PC-3 (cell line): ENCODE data around the gene GPRIN3. TPM values are rescaled to one million over a fixed set of nuclear protein-coding genes. Genes with fewer than 3 reads are reported as not detected.

Experiments used
- ATAC-seq: fragments of 200-7000 bp; cut with Tn5 transposase; 2 replicates; pipeline ENCODE4 v1.9.1; 2020; ENCODE audit warnings: mild to moderate bottlenecking, moderate library complexity
- BruUV-seq: library from RNA; stranded (reverse); fragments of 400-500 nt; replicated peaks from 2 replicates; lab custom pipeline; 2021; lab: Mats Ljungman, UMichigan
- CTCF ChIA-PET: fragments of 300-600 bp; sonication (Branson Sonifier 250); formaldehyde crosslinking; loops from one replicate; lab custom pipeline; 2022; ENCODE audit warnings: antibody characterized with exemption; lab: Charles Lee
- POLR2A ChIA-PET: fragments of 300-600 bp; sonication (Branson Sonifier 250); formaldehyde crosslinking; loops from one replicate; lab custom pipeline; 2022; ENCODE audit warnings: antibody characterized with exemption; ENCODE audit not compliant: unreplicated experiment; lab: Charles Lee
- DNase-seq: peaks from one replicate; pipeline ENCODE4 v3.0.0-alpha.2; 2015
- H2AFZ ChIP-seq: fragments of 300-600 bp; sonication (generic); 2 replicates; pipeline ENCODE4 v1.6.0; 2016; ENCODE audit warnings: antibody characterized with exemption, low read length
- H3F3A ChIP-seq: fragments of 300-600 bp; sonication (generic); one replicate; pipeline ENCODE4 v1.6.0; 2017; ENCODE audit warnings: antibody characterized with exemption, low read length, control low read depth, mild to moderate bottlenecking; ENCODE audit not compliant: unreplicated experiment
- H3K27ac ChIP-seq: fragments of 300-600 bp; sonication (generic); 2 replicates; pipeline ENCODE4 v1.5.1; 2016; ENCODE audit warnings: mild to moderate bottlenecking, low read length
- H3K27me3 ChIP-seq: fragments of 300-600 bp; sonication (generic); 2 replicates; pipeline ENCODE4 v1.6.1; 2016; ENCODE audit warnings: low read length, mixed read lengths
- H3K36me3 ChIP-seq: fragments of 300-600 bp; sonication (generic); 2 replicates; pipeline ENCODE4 v1.6.1; 2016; ENCODE audit warnings: low read depth, mixed run types, low read length, mixed read lengths
- H3K4me1 ChIP-seq: fragments of 300-600 bp; sonication (generic); 2 replicates; pipeline ENCODE4 v1.5.1; 2016; ENCODE audit warnings: low read length; ENCODE audit not compliant: insufficient read depth
- H3K4me2 ChIP-seq: fragments of 300-600 bp; sonication (generic); 2 replicates; pipeline ENCODE4 v1.6.0; 2016; ENCODE audit warnings: low read length
- H3K4me3 ChIP-seq: fragments of 300-600 bp; sonication (generic); 2 replicates; pipeline ENCODE4 v1.5.1; 2016; ENCODE audit warnings: mild to moderate bottlenecking, low read length, mixed read lengths
- H3K79me2 ChIP-seq: fragments of 300-600 bp; sonication (generic); 2 replicates; pipeline ENCODE4 v1.6.1; 2017; ENCODE audit warnings: low read length, mixed read lengths
- H3K9ac ChIP-seq: fragments of 300-600 bp; sonication (generic); 2 replicates; pipeline ENCODE4 v1.6.0; 2016; ENCODE audit warnings: mild to moderate bottlenecking, low read length
- H3K9me2 ChIP-seq: fragments of 300-600 bp; sonication (generic); replicated peaks from 2 replicates; pipeline ENCODE4 v1.6.1; 2016; ENCODE audit warnings: mixed run types, low read length, mixed read lengths
- H3K9me3 ChIP-seq: fragments of 300-600 bp; sonication (generic); 2 replicates; pipeline ENCODE4 v1.6.1; 2016; ENCODE audit warnings: low read length, mixed read lengths
- H4K20me1 ChIP-seq: fragments of 300-600 bp; sonication (generic); 2 replicates; pipeline ENCODE4 v1.6.1; 2016; ENCODE audit warnings: low read length, mixed read lengths
- EZH2 ChIP-seq: fragments of 300-600 bp; sonication (generic); IDR thresholded peaks from one replicate; pipeline ENCODE4 v1.6.1; 2017; ENCODE audit warnings: antibody characterized with exemption, mild to moderate bottlenecking, low read length; ENCODE audit not compliant: unreplicated experiment
- EZH2phosphoT487 ChIP-seq: fragments of 300-600 bp; sonication (generic); IDR thresholded peaks from 2 replicates; pipeline ENCODE4 v1.6.1; 2018; ENCODE audit warnings: mild to moderate bottlenecking, antibody characterized with exemption, low read length, borderline replicate concordance
- intact Hi-C: fragments of 100-400 bp; cut with micrococcal nuclease; formaldehyde crosslinking; loops from 2 replicates; pipeline ENCODE4 v1.9.0; 2023
- total RNA-seq: library from RNA; depleted of rRNA; stranded (reverse); fragments of >200 nt; gene quantifications from 2 replicates; pipeline ENCODE4 v1.2.3, GENCODE V29; 2014
- TF ChIP-seq, protein P1 (sequence below): fragments of 300-600 bp; sonication (generic); conservative IDR thresholded peaks from 2 replicates; pipeline ENCODE4 v1.5.1; 2017; ENCODE audit warnings: antibody characterized with exemption, low read depth, mild to moderate bottlenecking, low read length

The GPRIN3 gene
- total RNA-seq, 1 experiment from 2014 or later, result not detected

DNA sequence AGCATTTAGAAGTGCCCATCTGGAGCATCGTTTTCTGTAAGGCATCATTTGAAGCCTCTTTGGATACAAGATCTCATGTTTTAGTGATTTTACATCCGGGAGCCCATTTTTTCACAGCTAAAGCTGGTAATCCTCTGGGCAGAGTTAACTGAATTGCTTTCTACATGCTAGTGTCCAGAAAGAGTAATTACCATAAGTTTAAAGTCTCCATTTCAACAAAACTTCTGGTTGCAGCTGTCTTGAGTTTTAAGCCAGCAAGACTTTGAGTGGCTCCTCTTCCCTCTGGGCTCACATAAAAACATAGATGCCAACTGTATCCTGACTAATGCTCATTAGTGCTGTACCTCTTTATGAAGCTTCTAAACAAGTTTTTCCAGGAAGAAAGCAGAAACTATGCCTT, 65.4 kb downstream of the GPRIN3 start:
- H3K4me1 ChIP-seq, result no peaks in the 10 kb centered on the region
- H3K9me3 ChIP-seq, result no peaks in the 10 kb centered on the region
- ChIA-PET POLR2A (no interaction called here), CTCF (no interaction called here)
- no peak overlapping the region for H2AFZ ChIP-seq
- no peaks in the 10 kb centered on the region for H3K9me2 ChIP-seq
- no peak overlapping the region for H3K4me3 ChIP-seq
- H3K4me2 ChIP-seq, result no peak overlapping the region
- intact Hi-C loops, result no loop called here
- TF ChIP-seq EZH2 (no peak), EZH2phosphoT487 (no peak)
- TF ChIP-seq, protein P1, sequence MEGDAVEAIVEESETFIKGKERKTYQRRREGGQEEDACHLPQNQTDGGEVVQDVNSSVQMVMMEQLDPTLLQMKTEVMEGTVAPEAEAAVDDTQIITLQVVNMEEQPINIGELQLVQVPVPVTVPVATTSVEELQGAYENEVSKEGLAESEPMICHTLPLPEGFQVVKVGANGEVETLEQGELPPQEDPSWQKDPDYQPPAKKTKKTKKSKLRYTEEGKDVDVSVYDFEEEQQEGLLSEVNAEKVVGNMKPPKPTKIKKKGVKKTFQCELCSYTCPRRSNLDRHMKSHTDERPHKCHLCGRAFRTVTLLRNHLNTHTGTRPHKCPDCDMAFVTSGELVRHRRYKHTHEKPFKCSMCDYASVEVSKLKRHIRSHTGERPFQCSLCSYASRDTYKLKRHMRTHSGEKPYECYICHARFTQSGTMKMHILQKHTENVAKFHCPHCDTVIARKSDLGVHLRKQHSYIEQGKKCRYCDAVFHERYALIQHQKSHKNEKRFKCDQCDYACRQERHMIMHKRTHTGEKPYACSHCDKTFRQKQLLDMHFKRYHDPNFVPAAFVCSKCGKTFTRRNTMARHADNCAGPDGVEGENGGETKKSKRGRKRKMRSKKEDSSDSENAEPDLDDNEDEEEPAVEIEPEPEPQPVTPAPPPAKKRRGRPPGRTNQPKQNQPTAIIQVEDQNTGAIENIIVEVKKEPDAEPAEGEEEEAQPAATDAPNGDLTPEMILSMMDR, result no peak
- no peak for ATAC-seq
- H4K20me1 ChIP-seq, result no peaks in the 10 kb centered on the region
- H3K79me2 ChIP-seq, result no peaks in the 10 kb centered on the region
- H3K27me3 ChIP-seq, result peaks cover 37% of the 10 kb centered on the region
- H3K9ac ChIP-seq, result no peak overlapping the region
- DNase-seq, result no peak
- BruUV-seq, result no TSS peak
- H3K36me3 ChIP-seq, result no peaks in the 10 kb centered on the region
- no peaks in the 10 kb centered on the region for H3F3A ChIP-seq
- H3K27ac ChIP-seq, result no peak overlapping the region

DNA sequence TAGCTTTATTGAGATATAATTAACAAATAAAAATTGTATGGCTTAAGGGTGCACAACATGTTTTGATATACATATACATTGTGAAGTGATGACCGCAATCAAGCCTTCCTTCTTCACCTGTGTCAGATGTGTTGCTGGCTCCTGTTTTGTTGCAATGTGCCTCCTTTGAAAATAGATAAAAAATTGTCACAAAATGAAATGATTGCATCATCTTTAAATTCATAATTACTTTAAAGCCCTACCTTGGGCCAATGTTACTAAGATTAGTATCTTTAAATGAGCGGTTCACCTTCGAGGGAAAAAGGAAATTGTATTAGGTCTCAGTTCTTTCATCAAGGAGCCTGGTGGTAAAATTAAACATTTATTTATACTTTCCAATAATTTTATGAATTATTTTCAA, 77.3 kb downstream of the GPRIN3 start:
- CTCF ChIA-PET, result no interaction called here
- no peak overlapping the region for H3K4me2 ChIP-seq

More for the DNA sequence above, 77.3 kb downstream of the GPRIN3 start:
- H3K9me2 ChIP-seq, result no peaks in the 10 kb centered on the region
- DNase-seq (no peak), ATAC-seq (no peak)
- peaks cover 9% of the 10 kb centered on the region; the same call in 1 of the 2 replicates for H3K27me3 ChIP-seq
- no peaks in the 10 kb centered on the region for H4K20me1 ChIP-seq
- TF ChIP-seq EZH2 (no peak), EZH2phosphoT487 (no peak)
- TF ChIP-seq, protein P1, result no peak
- no peaks in the 10 kb centered on the region for H3K79me2 ChIP-seq
- no peaks in the 10 kb centered on the region for H3K36me3 ChIP-seq
- no peaks in the 10 kb centered on the region for H3F3A ChIP-seq
- no peaks in the 10 kb centered on the region for H3K4me1 ChIP-seq
- H3K9me3 ChIP-seq, result no peaks in the 10 kb centered on the region
- H3K4me3 ChIP-seq, result no peak overlapping the region
- no peak overlapping the region for H3K9ac ChIP-seq
- H3K27ac ChIP-seq, result no peak overlapping the region
- intact Hi-C loops, result no loop called here
- no TSS peak for BruUV-seq
- POLR2A ChIA-PET, result no interaction called here
- no peak overlapping the region for H2AFZ ChIP-seq
